Measurements from ENCODE around the gene PARVA. TPM values are rescaled to one million over a fixed set of nuclear protein-coding genes. Genes with fewer than 3 reads are reported as not detected.

Gene PARVA
- total and polyA plus RNA-seq, 4 donors: 30.4 to 159 (median 93.9) TPM

GRCh38 chr11:12531020-12531419 lies 153.6 kb downstream of the PARVA start:
- Histone ChIP-seq H3K27ac (ENCODE audit: low read depth in 1 of 2, low read length in 2 of 2) (no peak overlapping the region), H3K9me3 (ENCODE audit: control insufficient read depth, low read length) (no peaks in the 10 kb centered on the region), H3K4me3 (ENCODE audit: low read length in 2 of 2) (no peak overlapping the region), H3K36me3 (ENCODE audit: control insufficient read depth in 1 of 2, insufficient read depth in 2 of 2, low read length in 1 of 2) (peaks cover 0 to 7% of the 10 kb centered on the region in 2 donors), H3K27me3 (ENCODE audit: control insufficient read depth in 1 of 2, insufficient read depth in 2 of 2, low read length in 1 of 2) (no peaks in the 10 kb centered on the region), H3K4me1 (ENCODE audit: control insufficient read depth in 1 of 2, insufficient read depth in 2 of 2, low read length in 2 of 2) (no peaks in the 10 kb centered on the region)
- ATAC-seq (ENCODE audit: low FRiP score) (no peak), DNase-seq (no peak)
- intact Hi-C loops (cut with DNase I): no loop called here
- WGBS, 2 donors: 91 to 92% methylated on average over 5 of the region's 5 CpGs

GRCh38 chr11:12531681-12532080 lies 154.3 kb downstream of the PARVA start:
- Histone ChIP-seq H3K4me1 (ENCODE audit: control insufficient read depth in 1 of 2, insufficient read depth in 2 of 2, low read length in 2 of 2) (no peaks in the 10 kb centered on the region), H3K4me3 (ENCODE audit: low read length in 2 of 2) (no peak overlapping the region), H3K27me3 (ENCODE audit: control insufficient read depth in 1 of 2, insufficient read depth in 2 of 2, low read length in 1 of 2) (no peaks in the 10 kb centered on the region), H3K27ac (ENCODE audit: low read depth in 1 of 2, low read length in 2 of 2) (no peak overlapping the region), H3K9me3 (ENCODE audit: control insufficient read depth, low read length) (no peaks in the 10 kb centered on the region), H3K36me3 (ENCODE audit: control insufficient read depth in 1 of 2, insufficient read depth in 2 of 2, low read length in 1 of 2) (peaks cover 0 to 7% of the 10 kb centered on the region in 2 donors)
- intact Hi-C loops (cut with DNase I): no loop called here
- no peak for ATAC-seq (ENCODE audit: low FRiP score)
- no peak for DNase-seq
- WGBS, 2 donors: 93 to 98% methylated on average over 3 of the region's 3 CpGs

GRCh38 chr11:12532580-12532979 lies 155.2 kb downstream of the PARVA start:
- intact Hi-C loops (cut with DNase I): no loop called here
- Histone ChIP-seq H3K4me1 (ENCODE audit: control insufficient read depth in 1 of 2, insufficient read depth in 2 of 2, low read length in 2 of 2) (no peaks in the 10 kb centered on the region), H3K36me3 (ENCODE audit: control insufficient read depth in 1 of 2, insufficient read depth in 2 of 2, low read length in 1 of 2) (peaks cover 0 to 6% of the 10 kb centered on the region in 2 donors), H3K9me3 (ENCODE audit: control insufficient read depth, low read length) (no peaks in the 10 kb centered on the region), H3K4me3 (ENCODE audit: low read length in 2 of 2) (no peak overlapping the region), H3K27me3 (ENCODE audit: control insufficient read depth in 1 of 2, insufficient read depth in 2 of 2, low read length in 1 of 2) (no peaks in the 10 kb centered on the region), H3K27ac (ENCODE audit: low read depth in 1 of 2, low read length in 2 of 2) (no peak overlapping the region)
- no peak for DNase-seq
- ATAC-seq (ENCODE audit: low FRiP score): no peak
- 95 to 96% methylated on average over 14 of the region's 14 CpGs for WGBS, 2 donors

GRCh38 chr11:12534549-12534948 lies 157.2 kb downstream of the PARVA start:
- DNase-seq: no peak
- no peaks in the 10 kb centered on the region for H3K27me3 ChIP-seq (ENCODE audit: control insufficient read depth in 1 of 2, insufficient read depth in 2 of 2, low read length in 1 of 2)
- H3K36me3 ChIP-seq (ENCODE audit: control insufficient read depth in 1 of 2, insufficient read depth in 2 of 2, low read length in 1 of 2): peaks cover 0 to 3% of the 10 kb centered on the region in 2 donors
- intact Hi-C loops (cut with DNase I): no loop called here
- H3K4me3 ChIP-seq (ENCODE audit: low read length in 2 of 2): no peak overlapping the region
- no peak overlapping the region for H3K27ac ChIP-seq (ENCODE audit: low read depth in 1 of 2, low read length in 2 of 2)
- WGBS, 2 donors: 87 to 89% methylated on average over 2 of the region's 2 CpGs
- H3K9me3 ChIP-seq (ENCODE audit: control insufficient read depth, low read length): no peaks in the 10 kb centered on the region
- no peaks in the 10 kb centered on the region for H3K4me1 ChIP-seq (ENCODE audit: control insufficient read depth in 1 of 2, insufficient read depth in 2 of 2, low read length in 2 of 2)
- no peak for ATAC-seq (ENCODE audit: low FRiP score)

- Histone ChIP-seq H3K4me3 (ENCODE audit: low read length in 2 of 2) (no peak overlapping the region), H3K36me3 (ENCODE audit: control insufficient read depth in 1 of 2, insufficient read depth in 2 of 2, low read length in 1 of 2) (peaks cover 0 to 3% of the 10 kb centered on the region in 2 donors), H3K4me1 (ENCODE audit: control insufficient read depth in 1 of 2, insufficient read depth in 2 of 2, low read length in 2 of 2) (peaks cover 0 to under 1% of the 10 kb centered on the region in 2 donors), H3K27ac (ENCODE audit: low read depth in 1 of 2, low read length in 2 of 2) (no peak overlapping the region), H3K27me3 (ENCODE audit: control insufficient read depth in 1 of 2, insufficient read depth in 2 of 2, low read length in 1 of 2) (no peaks in the 10 kb centered on the region), H3K9me3 (ENCODE audit: control insufficient read depth, low read length) (no peaks in the 10 kb centered on the region)
- DNase-seq (no peak), ATAC-seq (ENCODE audit: low FRiP score) (no peak)
- intact Hi-C loops (cut with DNase I): no loop called here
- 95 to 96% methylated on average over 3 of the region's 3 CpGs for WGBS, 2 donors
These were observed 157.9 kb downstream of the PARVA start for GRCh38 chr11:12535321-12535720.

GRCh38 chr11:12536566-12536965 lies 159.2 kb downstream of the PARVA start:
- intact Hi-C loops (cut with DNase I): no loop called here
- Histone ChIP-seq H3K9me3 (ENCODE audit: control insufficient read depth, low read length) (no peaks in the 10 kb centered on the region), H3K27ac (ENCODE audit: low read depth in 1 of 2, low read length in 2 of 2) (no peak overlapping the region), H3K4me1 (ENCODE audit: control insufficient read depth in 1 of 2, insufficient read depth in 2 of 2, low read length in 2 of 2) (peaks cover 0 to 4% of the 10 kb centered on the region in 2 donors), H3K4me3 (ENCODE audit: low read length in 2 of 2) (no peak overlapping the region), H3K27me3 (ENCODE audit: control insufficient read depth in 1 of 2, insufficient read depth in 2 of 2, low read length in 1 of 2) (no peaks in the 10 kb centered on the region), H3K36me3 (ENCODE audit: control insufficient read depth in 1 of 2, insufficient read depth in 2 of 2, low read length in 1 of 2) (peaks cover 0 to 3% of the 10 kb centered on the region in 2 donors)
- no peak for ATAC-seq (ENCODE audit: low FRiP score)
- no peak for DNase-seq
- 88% methylated on average over 6 of the region's 6 CpGs for WGBS, 2 donors

- intact Hi-C loops (cut with DNase I): no loop called here
- no peaks in the 10 kb centered on the region for H3K9me3 ChIP-seq (ENCODE audit: control insufficient read depth, low read length)
- H3K4me3 ChIP-seq (ENCODE audit: low read length in 2 of 2): no peak overlapping the region
- no peak overlapping the region for H3K27ac ChIP-seq (ENCODE audit: low read depth in 1 of 2, low read length in 2 of 2)
- no peaks in the 10 kb centered on the region for H3K27me3 ChIP-seq (ENCODE audit: control insufficient read depth in 1 of 2, insufficient read depth in 2 of 2, low read length in 1 of 2)
- no peak for ATAC-seq (ENCODE audit: low FRiP score)
- WGBS, 2 donors: 61 to 66% methylated on average over 6 of the region's 6 CpGs
- H3K4me1 ChIP-seq (ENCODE audit: control insufficient read depth in 1 of 2, insufficient read depth in 2 of 2, low read length in 2 of 2): peaks cover 0 to 4% of the 10 kb centered on the region in 2 donors
- DNase-seq: peak in 1 of 2 donors; percentile 54
- H3K36me3 ChIP-seq (ENCODE audit: control insufficient read depth in 1 of 2, insufficient read depth in 2 of 2, low read length in 1 of 2): no peaks in the 10 kb centered on the region
These were observed 160.5 kb downstream of the PARVA start for GRCh38 chr11:12537778-12538401.

GRCh38 chr11:12538889-12539421 lies 161.6 kb downstream of the PARVA start:
- H3K27ac ChIP-seq (ENCODE audit: low read depth in 1 of 2, low read length in 2 of 2): no peak overlapping the region
- no peaks in the 10 kb centered on the region for H3K27me3 ChIP-seq (ENCODE audit: control insufficient read depth in 1 of 2, insufficient read depth in 2 of 2, low read length in 1 of 2)
- intact Hi-C loops (cut with DNase I): no loop called here
- 98% methylated on average over 3 of the region's 3 CpGs for WGBS, 2 donors
- peaks cover 0 to 4% of the 10 kb centered on the region in 2 donors for H3K4me1 ChIP-seq (ENCODE audit: control insufficient read depth in 1 of 2, insufficient read depth in 2 of 2, low read length in 2 of 2)
- DNase-seq: no peak
- H3K36me3 ChIP-seq (ENCODE audit: control insufficient read depth in 1 of 2, insufficient read depth in 2 of 2, low read length in 1 of 2): no peaks in the 10 kb centered on the region
- no peak overlapping the region for H3K4me3 ChIP-seq (ENCODE audit: low read length in 2 of 2)
- ATAC-seq (ENCODE audit: low FRiP score): no peak
- no peaks in the 10 kb centered on the region for H3K9me3 ChIP-seq (ENCODE audit: control insufficient read depth, low read length)

GRCh38 chr11:12539572-12539971 lies 162.2 kb downstream of the PARVA start:
- intact Hi-C loops (cut with DNase I): no loop called here
- peaks cover 0 to 4% of the 10 kb centered on the region in 2 donors for H3K4me1 ChIP-seq (ENCODE audit: control insufficient read depth in 1 of 2, insufficient read depth in 2 of 2, low read length in 2 of 2)
- no peak for ATAC-seq (ENCODE audit: low FRiP score)
- DNase-seq: no peak
- no peaks in the 10 kb centered on the region for H3K9me3 ChIP-seq (ENCODE audit: control insufficient read depth, low read length)
- no peaks in the 10 kb centered on the region for H3K27me3 ChIP-seq (ENCODE audit: control insufficient read depth in 1 of 2, insufficient read depth in 2 of 2, low read length in 1 of 2)
- no peaks in the 10 kb centered on the region for H3K36me3 ChIP-seq (ENCODE audit: control insufficient read depth in 1 of 2, insufficient read depth in 2 of 2, low read length in 1 of 2)
- WGBS, 2 donors: 51 to 68% methylated on average over 4 of the region's 4 CpGs
- no peak overlapping the region for H3K4me3 ChIP-seq (ENCODE audit: low read length in 2 of 2)
- no peak overlapping the region for H3K27ac ChIP-seq (ENCODE audit: low read depth in 1 of 2, low read length in 2 of 2)
